NK-92 (cell line): ENCODE data around the gene DDX3X.
"Not testable (repeated sequence)": the region's sequence is repeated elsewhere in the genome, so short reads cannot be mapped to it uniquely, and the experiment has no call there.

Source experiments
- DNase-seq: peaks from one replicate; lab custom pipeline; 2025; ENCODE audit not compliant: unreplicated experiment; lab: John Stamatoyannopoulos, UW

DDX3X gene

GRCh38 chrX:41333744-41334362 lies at the start of gene DDX3X:
Gene DDX3X (plus strand): TSS chrX:41334162. CDS start chrX:41334253, 91 bp downstream.
- peak; percentile 10 for DNase-seq

GRCh38 chrX:41285928-41286327 lies 48.0 kb upstream of the DDX3X start:
- not testable (repeated sequence) for DNase-seq

GRCh38 chrX:41288641-41289040 lies 45.3 kb upstream of the DDX3X start:
- no peak for DNase-seq

GRCh38 chrX:41289095-41289494 lies 44.9 kb upstream of the DDX3X start:
- DNase-seq, result no peak

GRCh38 chrX:41291309-41291708 lies 42.7 kb upstream of the DDX3X start:
- no peak for DNase-seq

GRCh38 chrX:41293269-41293668 lies 40.7 kb upstream of the DDX3X start:
- no peak for DNase-seq

GRCh38 chrX:41300758-41301437 lies 33.1 kb upstream of the DDX3X start:
- no peak for DNase-seq

- no peak for DNase-seq
Observed at GRCh38 chrX:41301438-41301824, 32.5 kb upstream of the DDX3X start.

- DNase-seq, result no peak
Observed at GRCh38 chrX:41302370-41302769, 31.6 kb upstream of the DDX3X start.

GRCh38 chrX:41303013-41303412 lies 30.9 kb upstream of the DDX3X start:
- no peak for DNase-seq

- no peak for DNase-seq
Observed at GRCh38 chrX:41304178-41304577, 29.8 kb upstream of the DDX3X start.

- DNase-seq, result no peak
Observed at GRCh38 chrX:41308884-41309647, 24.9 kb upstream of the DDX3X start.

GRCh38 chrX:41312786-41313185 lies 21.2 kb upstream of the DDX3X start:
- no peak for DNase-seq

- no peak for DNase-seq
Observed at GRCh38 chrX:41313419-41313818, 20.5 kb upstream of the DDX3X start.

GRCh38 chrX:41314204-41314603 lies 19.8 kb upstream of the DDX3X start:
- no peak for DNase-seq

- no peak for DNase-seq
Observed at GRCh38 chrX:41314881-41315280, 19.1 kb upstream of the DDX3X start.

- not testable (repeated sequence) for DNase-seq
Observed at GRCh38 chrX:41316266-41316665, 17.7 kb upstream of the DDX3X start.

- DNase-seq, result no peak
Observed at GRCh38 chrX:41317477-41318208, 16.3 kb upstream of the DDX3X start.

- DNase-seq, result no peak
Observed at GRCh38 chrX:41320393-41320792, 13.6 kb upstream of the DDX3X start.

GRCh38 chrX:41322821-41323603 lies 10.9 kb upstream of the DDX3X start:
- DNase-seq, result no peak

- no peak for DNase-seq
Observed at GRCh38 chrX:41326431-41326830, 7.5 kb upstream of the DDX3X start.
